ENCODE data around the gene HOTAIR. TPM values are rescaled to one million over a fixed set of nuclear protein-coding genes. Genes with fewer than 3 reads are reported as not detected.

The HOTAIR gene
- polyA plus RNA-seq, 1 experiment = not detected

- H3K27ac ChIP-seq (ENCODE audit: low read depth, low read length) = no peak overlapping the region
- H3K27me3 ChIP-seq (ENCODE audit: control insufficient read depth, insufficient read depth, low read length) = peaks cover 92% of the 10 kb centered on the region
- DNase-seq (ENCODE audit: low read depth, low spot score) = no peak
- ChIA-PET CTCF (interaction anchor here (1.0 to 7.8 kb wide), 10 partner anchors 9 to 371 kb away, joined by 4 to 163 read pairs (median 12); partner anchors contain the start of gene SMUG1), POLR2A (interaction anchor here (0.7 kb wide), 1 partner anchor 10 kb away, joined by 3 read pairs; no protein-coding TSS in a partner anchor)
- H3K9me3 ChIP-seq (ENCODE audit: control insufficient read depth, insufficient read depth, low read length) = peaks cover 3% of the 10 kb centered on the region; the same call in 1 of the 2 replicates
- no peak overlapping the region for H3K4me3 ChIP-seq (ENCODE audit: low read depth, low read length)
- TF ChIP-seq CTCF (IDR thresholded peaks at IDR 0.05; ENCODE audit: low read depth, low read length) = no peak
Observed at GRCh38 chr12:54007538-54008259, 32.9 kb upstream of the HOTAIR start.

- no peak overlapping the region for H3K27ac ChIP-seq (ENCODE audit: low read depth, low read length)
- H3K27me3 ChIP-seq (ENCODE audit: control insufficient read depth, insufficient read depth, low read length) = peaks cover 95% of the 10 kb centered on the region
- no peak for DNase-seq (ENCODE audit: low read depth, low spot score)
- peak overlapping the region; percentile 25 for H3K4me3 ChIP-seq (ENCODE audit: low read depth, low read length)
- peaks cover 3% of the 10 kb centered on the region; the same call in 1 of the 2 replicates for H3K9me3 ChIP-seq (ENCODE audit: control insufficient read depth, insufficient read depth, low read length)
- ChIA-PET POLR2A (interaction anchor here (0.7 kb wide), 2 partner anchors 11 to 436 kb away, joined by 3 to 4 read pairs; no protein-coding TSS in a partner anchor), CTCF (interaction anchor here (0.6 to 7.8 kb wide), 16 partner anchors 8 to 373 kb away, joined by 3 to 163 read pairs (median 6); partner anchors contain the start of gene SMUG1)
- no peak for TF ChIP-seq CTCF (IDR thresholded peaks at IDR 0.05; ENCODE audit: low read depth, low read length)
Observed at GRCh38 chr12:54006559-54007220, 31.9 kb upstream of the HOTAIR start.

- Histone ChIP-seq H3K9me3 (ENCODE audit: control insufficient read depth, insufficient read depth, low read length) (peaks cover 3% of the 10 kb centered on the region; the same call in 1 of the 2 replicates), H3K4me3 (ENCODE audit: low read depth, low read length) (peak overlapping the region; percentile 25), H3K27me3 (ENCODE audit: control insufficient read depth, insufficient read depth, low read length) (peaks cover 95% of the 10 kb centered on the region), H3K27ac (ENCODE audit: low read depth, low read length) (no peak overlapping the region)
- ChIA-PET CTCF (interaction anchor here (0.6 to 7.8 kb wide), 20 partner anchors 9 to 428 kb away, joined by 3 to 163 read pairs (median 5); partner anchors contain the start of genes COPZ1 and SMUG1), POLR2A (interaction anchor here (0.7 kb wide), 1 partner anchor 195 kb away, joined by 3 read pairs; no protein-coding TSS in a partner anchor)
- TF ChIP-seq CTCF (IDR thresholded peaks at IDR 0.05; ENCODE audit: low read depth, low read length) = peak; percentile 86
- peak; percentile 20 for DNase-seq (ENCODE audit: low read depth, low spot score)
Observed at GRCh38 chr12:54005853-54006558, 31.3 kb upstream of the HOTAIR start.

- no peak for DNase-seq (ENCODE audit: low read depth, low spot score)
- Histone ChIP-seq H3K27me3 (ENCODE audit: control insufficient read depth, insufficient read depth, low read length) (peaks cover 95% of the 10 kb centered on the region), H3K27ac (ENCODE audit: low read depth, low read length) (no peak overlapping the region), H3K9me3 (ENCODE audit: control insufficient read depth, insufficient read depth, low read length) (peaks cover 3% of the 10 kb centered on the region; the same call in 1 of the 2 replicates), H3K4me3 (ENCODE audit: low read depth, low read length) (no peak overlapping the region)
- no peak for TF ChIP-seq CTCF (IDR thresholded peaks at IDR 0.05; ENCODE audit: low read depth, low read length)
- CTCF ChIA-PET = interaction anchor here (0.6 to 7.8 kb wide), 18 partner anchors 8 to 428 kb away, joined by 3 to 163 read pairs (median 6); partner anchors contain the start of genes COPZ1 and SMUG1
- POLR2A ChIA-PET = interaction anchor here (0.7 kb wide), 1 partner anchor 196 kb away, joined by 3 read pairs; no protein-coding TSS in a partner anchor
Observed at GRCh38 chr12:54005531-54005852, 30.7 kb upstream of the HOTAIR start.

Measured in AG04450 (cell line).